ENCODE data around the gene MMP3.

MMP3 gene

GRCh38 chr11:102791271-102792036 lies 52.0 kb downstream of the MMP3 start:
- no peak for DNase-seq

- DNase-seq: no peak
These were observed 54.9 kb downstream of the MMP3 start for GRCh38 chr11:102788334-102788995.
